ENCODE data around the gene SCMH1.

Gene SCMH1

GRCh38 chr1:41078193-41078592 lies 163.9 kb downstream of the SCMH1 start:
- no peak for DNase-seq

- no peak for DNase-seq
Measured at GRCh38 chr1:41073971-41074370, 168.1 kb downstream of the SCMH1 start.

GRCh38 chr1:41072051-41072450 lies 170.1 kb downstream of the SCMH1 start:
- DNase-seq: no peak

GRCh38 chr1:41056907-41057306 lies 185.2 kb downstream of the SCMH1 start:
- DNase-seq: no peak

- DNase-seq: peak; percentile 34
Measured at GRCh38 chr1:41053316-41053715, 188.8 kb downstream of the SCMH1 start.

- DNase-seq: no peak
Measured at GRCh38 chr1:41051022-41051421, 191.1 kb downstream of the SCMH1 start.

- DNase-seq: no peak
Measured at GRCh38 chr1:41048540-41048939, 193.6 kb downstream of the SCMH1 start.

GRCh38 chr1:41046347-41046775 lies 195.7 kb downstream of the SCMH1 start:
- DNase-seq: no peak

- DNase-seq: peak; percentile 40
Measured at GRCh38 chr1:41045740-41046139, 196.4 kb downstream of the SCMH1 start.

GRCh38 chr1:41044187-41044586 lies 197.9 kb downstream of the SCMH1 start:
- DNase-seq: no peak

- DNase-seq: no peak
Measured at GRCh38 chr1:41041614-41042270, 200.4 kb downstream of the SCMH1 start.

- no peak for DNase-seq
Measured at GRCh38 chr1:41038110-41038509, 204.0 kb downstream of the SCMH1 start.

- DNase-seq: no peak
Measured at GRCh38 chr1:41037116-41037903, 204.8 kb downstream of the SCMH1 start.

- no peak for DNase-seq
Measured at GRCh38 chr1:41033272-41033671, 208.8 kb downstream of the SCMH1 start.

- DNase-seq: no peak
Measured at GRCh38 chr1:41032147-41032546, 210.0 kb downstream of the SCMH1 start.

GRCh38 chr1:41030872-41031616 lies 211.1 kb downstream of the SCMH1 start:
- DNase-seq: no peak

GRCh38 chr1:41028034-41028642 lies 214.0 kb downstream of the SCMH1 start:
- no peak for DNase-seq

GRCh38 chr1:41025979-41026819 lies 215.9 kb downstream of the SCMH1 start:
- DNase-seq: no peak

GRCh38 chr1:41024953-41025352 lies 217.2 kb downstream of the SCMH1 start:
- DNase-seq: no peak

GRCh38 chr1:41023279-41023990 lies 218.7 kb downstream of the SCMH1 start:
- DNase-seq: no peak

GRCh38 chr1:41022424-41022823 lies 219.7 kb downstream of the SCMH1 start:
- DNase-seq: no peak

Data from right hindlimb (tissue), 1 donor.